Measurements from ENCODE around the gene RPP40. TPM values are rescaled to one million over a fixed set of nuclear protein-coding genes. Genes with fewer than 3 reads are reported as not detected.

Gene RPP40
- total RNA-seq, 2 experiments from 2014 or later = 12.2 to 22.7 TPM

DNA sequence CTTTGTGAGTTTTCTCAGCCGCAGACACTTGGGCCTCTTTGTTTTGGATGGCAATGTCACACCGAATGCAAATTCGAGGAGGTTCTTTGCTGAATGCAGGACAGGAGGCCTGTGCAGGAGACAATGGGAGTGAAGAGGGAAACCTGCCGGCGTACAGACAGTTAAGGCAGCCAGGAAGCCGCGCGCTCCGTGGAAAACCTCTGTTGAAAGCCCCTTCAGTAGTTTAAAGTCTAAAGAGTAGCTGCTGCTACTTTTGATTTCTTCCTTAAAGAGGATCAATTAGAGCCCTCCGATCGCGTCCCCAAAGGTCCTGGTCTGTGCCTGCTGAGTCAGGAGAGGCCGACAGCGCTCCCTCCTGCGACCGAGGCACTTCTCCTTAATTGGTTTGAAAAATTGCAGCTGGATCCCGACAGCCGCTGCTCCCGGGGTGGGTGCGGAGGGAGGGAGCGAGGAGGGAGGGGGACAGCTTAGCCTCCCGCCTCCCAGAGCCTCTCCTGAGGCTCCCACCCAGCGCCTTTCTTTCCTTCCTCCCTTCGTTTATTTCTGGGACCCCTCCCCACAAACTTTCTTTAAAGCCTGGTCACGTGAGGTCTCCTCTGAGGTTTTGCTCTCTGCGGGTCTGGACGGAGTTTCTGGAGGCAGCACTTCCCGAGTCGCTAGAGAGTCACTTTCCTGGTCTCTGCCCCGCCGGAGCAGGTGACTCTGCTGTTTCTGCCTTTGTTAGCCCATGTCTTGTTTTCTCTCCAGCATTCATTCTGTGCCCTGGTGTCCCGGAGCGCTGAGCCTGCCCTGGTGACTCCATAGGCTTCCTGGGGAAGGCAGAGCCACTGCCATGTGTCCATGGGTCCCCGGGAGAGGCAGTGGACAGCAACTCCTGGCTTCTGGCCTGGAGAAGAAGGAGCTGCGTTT is 22.3 kb upstream of the RPP40 start:
- TF ChIP-seq EZH2phosphoT487 (IDR thresholded peaks at IDR 0.05; ENCODE audit: borderline replicate concordance, low read depth, low read length) (no peak), CTCF (conservative IDR thresholded peaks at IDR 0.05; ENCODE audit: low read length) (no peak)
- no peaks in the 10 kb centered on the region for H3K4me1 ChIP-seq (ENCODE audit: insufficient read depth, low read length, poor library complexity, severe bottlenecking)
- no peak overlapping the region for H2AFZ ChIP-seq (ENCODE audit: low read length)
- intact Hi-C loops (cut with micrococcal nuclease; ENCODE audit: unreplicated experiment) = no loop called here
- no peaks in the 10 kb centered on the region for H3K36me3 ChIP-seq (ENCODE audit: insufficient read depth, low read length)
- POLR2A ChIA-PET = no interaction called here
- no peaks in the 10 kb centered on the region for H3K9me2 ChIP-seq (ENCODE audit: insufficient read depth, low read length)
- no peaks in the 10 kb centered on the region for H4K20me1 ChIP-seq (ENCODE audit: insufficient read depth, low read length)
- H3K4me2 ChIP-seq (ENCODE audit: low read length) = no peak overlapping the region
- no peak for DNase-seq (ENCODE audit: low spot score)
- no peaks in the 10 kb centered on the region for H3K79me2 ChIP-seq (ENCODE audit: insufficient read depth, low read depth, low read length)
- H3K27ac ChIP-seq (ENCODE audit: low read depth, low read length, poor library complexity, severe bottlenecking) = no peak overlapping the region
- CTCF ChIA-PET (ENCODE audit: unreplicated experiment) = no interaction called here
- no peaks in the 10 kb centered on the region for H3K9me3 ChIP-seq (ENCODE audit: low read length)
- no TSS peak for BruUV-seq (replicated peaks)
- H3K4me3 ChIP-seq (ENCODE audit: low read depth, low read length, poor library complexity, severe bottlenecking) = no peak overlapping the region

GRCh38 chr6:5023923-5024322 is 20.1 kb upstream of the RPP40 start:
- Histone ChIP-seq H3K4me1 (ENCODE audit: insufficient read depth, low read length, poor library complexity, severe bottlenecking) (no peaks in the 10 kb centered on the region), H2AFZ (ENCODE audit: low read length) (no peak overlapping the region), H4K20me1 (ENCODE audit: insufficient read depth, low read length) (no peaks in the 10 kb centered on the region), H3K9me3 (ENCODE audit: low read length) (no peaks in the 10 kb centered on the region), H3K9me2 (ENCODE audit: insufficient read depth, low read length) (no peaks in the 10 kb centered on the region), H3K4me2 (ENCODE audit: low read length) (no peak overlapping the region), H3K36me3 (ENCODE audit: insufficient read depth, low read length) (no peaks in the 10 kb centered on the region), H3K4me3 (ENCODE audit: low read depth, low read length, poor library complexity, severe bottlenecking) (no peak overlapping the region), H3K79me2 (ENCODE audit: insufficient read depth, low read depth, low read length) (no peaks in the 10 kb centered on the region), H3K27ac (ENCODE audit: low read depth, low read length, poor library complexity, severe bottlenecking) (no peak overlapping the region)
- intact Hi-C loops (cut with micrococcal nuclease; ENCODE audit: unreplicated experiment) = no loop called here
- POLR2A ChIA-PET = no interaction called here
- BruUV-seq (replicated peaks) = no TSS peak
- CTCF ChIA-PET (ENCODE audit: unreplicated experiment) = no interaction called here
- no peak for DNase-seq (ENCODE audit: low spot score)
- TF ChIP-seq CTCF (conservative IDR thresholded peaks at IDR 0.05; ENCODE audit: low read length) (no peak), EZH2phosphoT487 (IDR thresholded peaks at IDR 0.05; ENCODE audit: borderline replicate concordance, low read depth, low read length) (no peak)

- no peaks in the 10 kb centered on the region for H3K9me2 ChIP-seq (ENCODE audit: insufficient read depth, low read length)
- no peaks in the 10 kb centered on the region for H4K20me1 ChIP-seq (ENCODE audit: insufficient read depth, low read length)
- intact Hi-C loops (cut with micrococcal nuclease; ENCODE audit: unreplicated experiment) = no loop called here
- H2AFZ ChIP-seq (ENCODE audit: low read length) = no peak overlapping the region
- H3K36me3 ChIP-seq (ENCODE audit: insufficient read depth, low read length) = no peaks in the 10 kb centered on the region
- no peak for TF ChIP-seq EZH2phosphoT487 (IDR thresholded peaks at IDR 0.05; ENCODE audit: borderline replicate concordance, low read depth, low read length)
- no peak for TF ChIP-seq CTCF (conservative IDR thresholded peaks at IDR 0.05; ENCODE audit: low read length)
- ChIA-PET POLR2A (no interaction called here), CTCF (ENCODE audit: unreplicated experiment) (interaction anchor here (1.0 kb wide), 1 partner anchor 10 kb away, joined by 3 read pairs; no protein-coding TSS in a partner anchor)
- H3K9me3 ChIP-seq (ENCODE audit: low read length) = no peaks in the 10 kb centered on the region
- H3K4me2 ChIP-seq (ENCODE audit: low read length) = no peak overlapping the region
- H3K79me2 ChIP-seq (ENCODE audit: insufficient read depth, low read depth, low read length) = no peaks in the 10 kb centered on the region
- no peaks in the 10 kb centered on the region for H3K4me1 ChIP-seq (ENCODE audit: insufficient read depth, low read length, poor library complexity, severe bottlenecking)
- BruUV-seq (replicated peaks) = no TSS peak
- no peak overlapping the region for H3K4me3 ChIP-seq (ENCODE audit: low read depth, low read length, poor library complexity, severe bottlenecking)
- DNase-seq (ENCODE audit: low spot score) = no peak
- no peak overlapping the region for H3K27ac ChIP-seq (ENCODE audit: low read depth, low read length, poor library complexity, severe bottlenecking)
Observed at GRCh38 chr6:5020142-5020541, 16.3 kb upstream of the RPP40 start.

Measured in OCI-LY7 (cell line).